Right kidney (tissue), 9 donors: ENCODE measurements around the gene HDGFL2.

ENCODE experiments used
- DNase-seq: peaks from one replicate; pipeline ENCODE4 v3.0.0-alpha.2; 2016
- long read RNA-seq, 8 donors: transcript quantifications; one replicate each; lab custom pipeline, GENCODE V29; 2026

The HDGFL2 gene
- long read RNA-seq, donor 1, transcript HDGFL2-210 (16 exons, 2,255 nt): major isoform, 7 of 35 reads
- long read RNA-seq, donor 1, transcript HDGFL2-208 (16 exons, 2,281 nt): major isoform, 7 of 35 reads
- long read RNA-seq, donor 1, partial matches to known transcripts: 21 of 35 reads
- long read RNA-seq, donor 1, other reads (novel, unspliced or antisense): 0 of 35 reads
- long read RNA-seq, donor 2, partial matches to known transcripts: 6 of 9 reads
- long read RNA-seq, donor 2, other reads (novel, unspliced or antisense): 0 of 9 reads
- long read RNA-seq, donor 3, transcript HDGFL2-208 (16 exons, 2,281 nt): major isoform, 5 of 6 reads
- long read RNA-seq, donor 3, partial matches to known transcripts: 0 of 6 reads
- long read RNA-seq, donor 3, other reads (novel, unspliced or antisense): 0 of 6 reads
- long read RNA-seq, donor 4, transcript HDGFL2-208 (16 exons, 2,281 nt): major isoform, 7 of 16 reads
- long read RNA-seq, donor 4, partial matches to known transcripts: 5 of 16 reads
- long read RNA-seq, donor 4, other reads (novel, unspliced or antisense): 0 of 16 reads
- long read RNA-seq, donor 5, transcript HDGFL2-208 (16 exons, 2,281 nt): major isoform, 13 of 24 reads
- long read RNA-seq, donor 5, transcript HDGFL2-210 (16 exons, 2,255 nt): minor isoform, 6 of 24 reads
- long read RNA-seq, donor 5, partial matches to known transcripts: 5 of 24 reads
- long read RNA-seq, donor 5, other reads (novel, unspliced or antisense): 0 of 24 reads
- long read RNA-seq, donor 6, transcript HDGFL2-208 (16 exons, 2,281 nt): major isoform, 10 of 32 reads
- long read RNA-seq, donor 6, partial matches to known transcripts: 21 of 32 reads
- long read RNA-seq, donor 6, other reads (novel, unspliced or antisense): 0 of 32 reads
- long read RNA-seq, donor 7: 0 reads
- long read RNA-seq, donor 8, transcript HDGFL2-208 (16 exons, 2,281 nt): major isoform, 7 of 16 reads
- long read RNA-seq, donor 8, partial matches to known transcripts: 6 of 16 reads
- long read RNA-seq, donor 8, other reads (novel, unspliced or antisense): 0 of 16 reads

DNA sequence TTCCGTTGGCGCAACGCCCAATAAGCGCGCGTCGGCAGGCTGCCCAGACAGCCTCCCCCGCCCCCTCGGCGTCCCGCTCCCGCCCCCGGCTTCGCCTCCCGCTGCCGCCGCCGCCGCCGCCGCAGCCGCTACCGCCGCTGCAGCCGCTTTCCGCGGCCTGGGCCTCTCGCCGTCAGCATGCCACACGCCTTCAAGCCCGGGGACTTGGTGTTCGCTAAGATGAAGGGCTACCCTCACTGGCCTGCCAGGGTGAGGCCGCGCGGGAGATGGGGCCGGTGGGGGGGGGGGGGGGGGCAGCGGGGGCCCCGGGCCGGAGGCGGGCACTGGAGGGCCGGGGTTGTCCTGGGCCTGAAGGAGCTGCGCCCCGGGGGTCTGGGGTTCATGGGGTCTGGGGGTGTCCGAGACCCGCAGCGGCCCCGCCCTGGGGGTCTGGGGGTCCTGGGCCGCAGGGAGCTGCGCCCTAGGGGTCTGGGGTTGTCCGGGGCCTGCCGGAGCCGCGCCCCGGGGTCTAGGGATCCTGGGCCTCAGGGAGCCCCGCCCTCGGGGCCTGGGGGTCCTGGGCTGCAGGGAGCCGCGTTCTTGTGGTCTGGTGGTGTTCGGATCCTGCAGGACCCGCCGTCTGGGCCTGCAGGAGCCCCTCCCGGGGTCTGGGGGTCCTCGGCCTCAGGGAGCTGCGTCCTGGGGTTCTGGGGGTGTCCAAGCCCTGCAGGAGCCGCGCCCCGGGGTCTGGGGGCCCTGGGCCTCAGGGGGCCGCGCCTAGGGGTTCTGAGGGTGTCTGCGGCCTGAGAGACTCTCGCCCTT lies at the start of gene HDGFL2:
Gene HDGFL2, plus strand, starts transcription at position 124 of the 801 bp plus-strand sequence. Its CDS starts 54 bp downstream, at position 178.
- DNase-seq: no peak

DNA sequence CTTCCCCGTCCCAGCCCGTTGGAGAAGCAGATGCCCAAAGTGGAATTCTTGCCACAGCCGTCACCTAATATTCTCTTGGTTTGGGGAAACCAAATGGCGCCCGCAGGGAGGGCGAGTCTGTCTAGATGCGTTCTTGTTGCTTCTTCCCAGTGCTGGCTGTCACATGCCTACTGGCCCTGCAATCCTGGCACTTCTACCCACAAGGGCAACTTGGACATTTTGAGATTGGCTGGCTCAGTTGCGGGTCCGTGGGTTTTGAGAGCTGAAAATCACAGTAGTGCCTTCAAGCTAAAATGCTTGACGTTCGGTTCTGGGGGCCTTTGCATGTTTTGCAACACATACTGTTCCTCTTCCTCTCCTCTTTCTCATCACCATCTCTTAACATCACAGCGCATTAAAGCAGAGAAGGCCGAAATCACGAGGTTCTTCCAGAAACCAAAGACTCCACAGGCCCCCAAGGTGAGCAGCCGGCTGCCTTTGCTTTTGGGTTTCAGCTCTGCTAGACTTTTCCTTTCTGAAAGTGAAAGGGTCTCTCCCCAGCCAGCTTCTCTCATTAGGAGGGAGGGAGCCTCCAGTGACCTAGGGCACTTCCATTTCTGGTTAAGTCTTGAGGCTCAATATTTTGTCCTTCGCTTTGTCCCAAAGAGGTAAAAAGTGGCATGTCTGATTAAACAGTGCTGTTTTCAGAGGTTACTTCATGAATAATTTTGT lies 48.5 kb upstream of the HDGFL2 start:
- no peak for DNase-seq

DNA sequence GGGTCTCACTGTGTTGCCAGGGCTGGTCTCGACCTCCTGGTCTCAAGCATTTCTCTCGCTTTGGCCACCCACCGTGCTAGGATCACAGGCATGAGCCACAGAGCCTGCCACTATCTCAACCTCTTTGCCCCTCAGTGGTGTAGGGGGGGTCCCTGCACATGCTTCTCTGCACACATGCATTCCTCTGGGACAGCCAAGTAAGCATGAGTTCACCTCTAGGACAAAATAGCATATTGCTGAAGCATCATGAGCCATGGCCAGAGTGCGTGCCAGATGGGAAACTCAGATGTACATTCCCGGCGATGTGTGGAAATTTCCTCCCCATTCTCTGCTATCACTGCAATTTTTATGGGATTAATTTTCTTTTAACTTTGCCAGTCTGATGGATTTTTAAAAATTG lies 46.6 kb upstream of the HDGFL2 start:
- no peak for DNase-seq

DNA sequence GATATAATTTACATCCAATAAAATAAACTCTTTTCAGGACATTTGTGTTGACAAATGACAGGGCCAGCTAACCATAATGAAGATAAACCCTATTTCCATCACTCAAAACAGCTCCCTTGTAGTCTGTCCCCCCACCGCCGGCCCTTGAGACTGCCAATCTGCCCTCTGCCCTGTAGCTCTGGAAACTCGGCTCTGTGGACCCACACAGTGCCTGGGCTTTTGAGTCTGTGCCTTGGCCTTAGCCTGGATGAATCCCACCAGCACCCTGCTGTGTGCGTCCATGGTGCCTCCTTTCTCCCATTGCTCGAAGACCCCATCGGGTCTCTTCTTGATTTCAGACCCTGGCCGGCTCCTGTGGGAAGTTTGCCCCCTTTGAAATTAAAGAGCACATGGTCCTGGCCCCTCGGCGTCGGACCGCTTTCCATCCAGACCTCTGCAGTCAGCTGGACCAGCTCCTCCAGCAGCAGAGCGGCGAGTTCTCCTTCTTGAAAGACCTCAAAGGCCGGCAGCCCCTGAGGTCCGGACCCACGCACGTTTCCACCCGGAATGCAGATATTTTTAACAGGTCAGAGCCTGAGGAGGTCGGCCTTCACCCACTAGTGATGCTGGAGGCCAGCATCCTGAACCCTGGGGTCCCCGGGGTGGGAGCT lies 43.6 kb upstream of the HDGFL2 start:
- no peak for DNase-seq

DNA sequence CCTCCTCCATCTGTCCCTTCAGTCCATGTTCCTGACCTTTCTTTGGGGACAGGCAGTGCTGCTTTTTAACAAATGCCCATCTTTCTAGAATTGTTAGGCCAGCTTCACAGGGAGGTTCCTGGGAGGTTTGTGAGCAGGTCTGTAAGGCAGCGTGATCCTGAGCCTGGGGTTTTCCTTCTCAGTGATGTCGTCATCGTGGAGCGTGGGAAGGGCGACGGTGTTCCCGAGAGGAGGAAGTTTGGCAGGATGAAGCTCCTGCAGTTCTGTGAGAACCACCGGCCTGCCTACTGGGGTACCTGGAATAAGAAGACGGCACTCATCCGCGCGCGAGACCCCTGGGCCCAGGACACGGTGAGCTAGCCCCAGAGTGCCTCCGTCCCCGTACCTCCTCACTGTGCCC lies 42.8 kb upstream of the HDGFL2 start:
- no peak for DNase-seq

DNA sequence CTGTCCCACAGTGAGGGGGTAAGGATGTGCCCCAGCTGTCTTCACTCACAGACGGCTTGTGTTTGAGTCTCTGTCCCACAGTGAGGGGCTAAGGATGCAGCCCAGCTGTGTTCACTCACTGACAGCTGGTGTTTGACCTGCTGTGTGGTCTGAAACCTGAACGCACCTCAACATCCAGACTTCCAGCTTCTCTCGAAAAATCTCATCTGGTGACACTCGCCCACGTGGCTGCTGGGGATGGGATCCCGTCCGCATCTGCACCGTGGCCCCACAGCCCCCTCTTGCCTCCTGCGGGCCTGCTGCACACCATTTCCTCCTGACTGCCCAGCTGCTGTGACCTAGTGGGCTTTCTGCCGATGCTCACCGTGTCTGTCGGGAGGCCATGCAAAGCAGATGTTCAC lies 42.3 kb upstream of the HDGFL2 start:
- DNase-seq: peak; percentile 31

DNA sequence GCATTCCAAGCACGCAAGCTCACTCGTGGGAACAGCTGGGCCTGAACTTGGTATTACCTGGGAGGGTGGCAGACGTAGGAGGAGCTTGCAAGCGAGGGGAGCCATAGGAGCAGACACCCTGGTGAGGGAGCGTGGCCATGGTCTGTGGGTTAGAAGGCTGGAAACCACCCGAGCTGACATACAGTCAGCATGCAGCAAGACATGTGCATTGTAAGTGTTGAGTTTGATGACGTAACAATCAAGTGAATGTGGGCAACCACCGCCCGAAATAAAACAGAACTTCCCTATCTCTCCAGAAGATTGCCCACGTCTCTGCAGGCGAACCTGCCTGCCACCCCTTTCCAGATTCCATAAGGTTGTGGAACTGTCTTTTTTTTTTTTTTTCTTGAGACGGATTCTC lies 41.3 kb upstream of the HDGFL2 start:
- DNase-seq: no peak

DNA sequence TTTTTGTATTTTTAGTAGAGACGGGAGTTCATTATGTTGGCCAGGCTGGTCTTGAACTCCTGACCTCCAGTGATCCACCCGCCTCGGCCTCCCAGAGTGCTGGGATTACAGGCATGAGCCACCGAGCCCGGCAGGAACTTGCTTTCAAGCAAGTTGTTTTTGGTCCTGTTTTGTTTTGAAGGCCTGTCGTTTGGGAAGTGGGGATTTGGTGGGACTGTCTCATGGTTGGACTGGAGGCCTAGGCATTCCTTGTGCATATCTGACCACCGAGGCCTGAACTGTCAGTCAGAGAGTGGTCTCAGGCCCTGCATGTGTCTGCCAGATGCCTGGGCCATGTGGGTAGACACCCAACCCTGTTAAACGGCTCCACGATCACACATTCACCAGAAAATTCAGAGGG lies 40.8 kb upstream of the HDGFL2 start:
- no peak for DNase-seq

DNA sequence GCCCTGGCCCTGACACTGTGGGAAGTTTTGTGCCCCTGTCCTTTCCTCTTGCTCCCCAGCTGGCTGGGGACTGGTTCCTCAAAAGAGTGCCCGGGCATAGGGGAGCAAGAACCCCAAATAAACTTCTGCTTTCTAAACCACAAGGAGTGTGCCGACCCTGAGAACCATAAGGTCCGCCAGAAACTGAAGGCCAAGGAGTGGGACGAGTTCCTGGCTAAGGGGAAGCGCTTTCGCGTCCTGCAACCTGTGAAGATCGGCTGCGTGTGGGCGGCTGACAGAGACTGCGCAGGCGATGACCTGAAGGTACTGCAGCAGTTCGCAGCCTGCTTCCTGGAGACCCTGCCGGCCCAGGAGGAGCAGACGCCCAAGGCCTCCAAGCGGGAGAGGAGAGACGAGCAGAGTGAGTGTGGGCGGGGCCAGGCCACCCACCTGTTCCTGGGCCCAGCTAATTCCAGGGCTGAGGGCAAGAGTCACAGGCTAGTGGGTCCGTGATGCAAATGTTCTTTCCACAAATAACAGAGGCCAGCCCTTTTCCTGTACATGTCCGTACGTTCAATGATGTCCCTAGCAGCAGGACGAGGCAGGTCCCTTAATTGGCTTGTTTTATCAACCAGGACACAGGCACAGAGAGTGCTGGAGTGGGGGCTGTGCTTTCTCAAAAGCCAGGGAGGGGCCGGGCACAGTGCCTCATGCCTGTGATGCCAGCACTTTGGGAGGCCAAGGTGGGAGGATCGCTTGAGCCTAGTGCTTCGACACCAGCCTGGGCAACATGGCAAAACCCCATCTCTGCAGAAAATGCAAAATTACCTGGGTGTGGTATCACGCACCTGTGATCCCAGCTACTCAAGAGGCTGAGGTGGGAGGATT lies 40.1 kb upstream of the HDGFL2 start:
- no peak for DNase-seq

DNA sequence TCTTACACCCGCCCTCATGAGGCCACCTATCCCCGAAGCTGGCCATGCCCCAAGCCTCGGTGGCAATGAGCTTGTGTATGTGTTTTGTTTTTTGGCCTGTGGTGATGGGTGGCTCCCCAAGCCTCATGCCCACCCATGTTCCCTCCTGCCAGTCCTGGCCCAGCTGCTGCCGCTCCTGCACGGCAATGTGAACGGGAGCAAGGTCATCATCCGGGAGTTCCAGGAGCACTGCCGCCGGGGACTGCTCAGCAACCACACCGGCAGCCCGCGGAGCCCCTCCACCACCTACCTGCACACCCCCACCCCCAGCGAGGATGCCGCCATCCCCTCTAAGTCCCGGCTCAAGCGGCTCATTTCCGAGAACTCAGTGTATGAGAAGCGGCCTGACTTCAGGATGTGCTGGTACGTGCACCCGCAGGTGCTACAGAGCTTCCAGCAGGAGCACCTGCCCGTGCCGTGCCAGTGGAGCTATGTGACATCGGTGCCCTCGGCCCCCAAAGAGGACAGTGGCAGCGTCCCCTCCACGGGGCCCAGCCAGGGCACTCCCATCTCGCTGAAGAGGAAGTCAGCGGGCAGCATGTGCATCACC lies 39.1 kb upstream of the HDGFL2 start:
- no peak for DNase-seq

DNA sequence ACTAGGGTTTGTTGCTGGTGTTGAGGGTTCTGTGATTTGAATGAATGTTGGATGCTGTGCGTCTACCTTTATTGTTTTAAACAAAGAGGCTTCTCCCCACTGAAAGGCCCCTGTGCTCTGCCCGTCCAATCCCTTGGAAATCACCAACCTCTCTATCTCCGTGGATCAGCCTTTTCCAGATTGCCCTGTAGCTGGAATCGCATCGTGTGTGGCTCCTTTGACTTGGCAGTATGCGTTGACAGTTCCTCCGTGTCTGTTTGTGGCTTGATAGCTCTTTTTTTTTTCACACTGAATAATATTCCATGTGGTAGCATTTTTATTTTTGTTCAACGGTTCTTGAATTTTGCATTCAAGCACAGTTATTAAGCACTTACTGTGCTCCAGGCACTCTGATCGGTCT lies 37.7 kb upstream of the HDGFL2 start:
- no peak for DNase-seq

DNA sequence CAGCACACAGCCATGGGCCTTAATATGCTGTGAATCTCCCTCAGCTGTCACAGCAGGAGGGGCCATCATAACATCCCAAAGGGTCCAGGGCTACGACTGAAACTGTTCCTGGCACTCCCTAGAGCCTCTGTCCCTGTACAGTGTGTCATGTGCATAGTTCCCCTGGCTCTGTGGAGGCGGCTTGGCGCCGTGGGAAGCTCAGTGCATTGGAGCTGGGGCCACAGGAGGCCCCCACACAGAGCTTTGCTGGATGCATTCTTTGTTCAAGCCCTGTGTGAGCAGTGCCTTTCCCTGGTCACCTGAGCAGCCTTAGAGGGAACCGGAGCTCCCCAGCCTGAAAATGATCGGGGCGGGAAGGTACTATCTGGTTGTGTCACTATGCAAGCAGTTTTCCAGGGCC lies 35.9 kb upstream of the HDGFL2 start:
- no peak for DNase-seq

DNA sequence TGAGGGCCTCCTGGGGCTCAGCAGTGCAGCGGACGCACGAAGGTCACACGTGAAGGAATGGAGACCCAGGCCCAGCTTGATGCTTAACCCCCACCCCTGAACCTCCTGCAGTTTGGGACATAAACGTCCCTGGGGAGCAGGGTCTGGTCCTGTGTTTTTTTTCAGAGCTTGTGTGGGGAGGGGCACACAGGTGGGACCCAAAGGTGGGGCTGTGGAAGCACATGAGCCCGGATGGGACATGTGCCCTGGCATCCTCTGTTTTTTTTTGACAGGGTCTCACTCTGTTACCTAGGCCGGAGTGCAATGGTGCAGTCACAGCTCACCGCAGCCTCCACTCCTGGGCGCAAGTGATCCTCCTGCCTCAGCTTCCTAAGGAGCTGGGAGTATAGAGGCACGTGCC lies 35.0 kb upstream of the HDGFL2 start:
- DNase-seq: no peak

DNA sequence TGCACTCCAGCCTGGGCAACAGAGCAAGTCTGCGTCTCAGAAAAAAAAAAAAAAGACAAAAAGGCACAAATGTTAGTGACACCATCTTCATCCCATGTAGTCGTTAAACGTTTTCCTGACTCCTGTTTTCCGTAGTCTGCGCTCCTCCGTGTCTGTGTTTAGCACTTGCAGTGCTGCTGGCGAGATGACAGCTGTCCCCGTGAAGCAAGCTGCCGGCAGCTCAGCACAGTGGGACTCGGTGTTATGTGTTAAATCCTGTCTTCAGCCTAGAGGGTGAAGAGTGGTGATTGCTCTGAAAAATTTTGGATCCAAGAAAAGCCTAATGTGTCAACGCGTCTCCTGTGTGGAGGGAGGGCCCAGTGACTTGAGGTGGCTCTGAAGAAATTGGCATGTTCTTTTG lies 32.9 kb upstream of the HDGFL2 start:
- no peak for DNase-seq

DNA sequence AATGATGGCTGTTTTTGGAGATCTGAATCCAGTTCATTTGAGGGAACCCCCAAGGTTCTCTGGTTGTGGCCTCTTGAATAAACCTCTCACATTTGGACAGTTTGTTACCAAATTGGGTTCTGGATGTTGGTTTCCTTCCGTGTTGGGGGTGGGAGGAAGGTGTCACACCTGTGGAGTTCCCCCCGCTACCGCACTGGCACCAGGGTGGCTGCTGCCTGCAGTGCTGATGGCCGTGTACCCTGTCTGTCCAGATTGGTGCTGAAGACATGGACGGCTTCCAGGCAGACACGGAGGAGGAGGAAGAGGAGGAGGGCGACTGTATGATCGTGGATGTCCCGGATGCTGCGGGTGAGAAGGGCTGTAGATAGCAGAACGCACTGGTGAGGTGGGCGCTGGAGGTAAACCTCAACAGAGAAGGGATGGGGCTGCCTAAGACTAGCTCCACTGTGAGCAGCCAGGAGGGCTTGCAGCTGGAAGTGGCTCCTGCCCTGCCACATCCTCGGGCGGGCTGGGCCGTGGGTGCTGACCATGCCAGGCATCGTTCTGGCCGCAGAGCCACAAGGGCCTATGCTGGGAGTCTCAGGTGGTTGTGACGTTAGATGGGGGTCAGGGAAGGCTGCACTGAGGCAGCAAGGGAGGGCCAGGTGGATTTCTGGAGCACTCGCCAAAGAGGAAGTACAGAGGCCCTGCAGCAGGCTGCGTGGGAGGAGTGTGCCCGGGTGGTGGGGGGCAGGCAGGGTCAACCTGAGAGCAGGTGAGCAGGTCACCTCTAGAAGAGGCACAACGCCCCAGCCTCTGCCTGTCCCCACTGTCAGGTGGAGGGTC lies 29.9 kb upstream of the HDGFL2 start:
- no peak for DNase-seq

DNA sequence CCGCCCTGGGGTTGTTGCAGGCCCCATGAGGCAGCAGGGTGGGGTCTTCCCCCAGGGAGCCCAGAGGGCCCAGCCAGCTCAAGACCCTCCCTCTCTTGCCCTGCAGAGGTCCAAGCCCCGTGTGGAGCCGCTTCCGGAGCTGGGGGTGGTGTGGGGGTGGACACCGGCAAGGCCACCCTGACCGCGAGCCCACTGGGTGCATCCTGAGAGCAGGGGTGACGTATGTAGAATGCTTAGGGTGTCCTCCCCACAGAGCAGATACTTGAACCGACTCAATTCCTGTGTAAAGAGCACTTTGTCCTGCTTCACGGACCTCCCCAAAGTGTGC lies 29.3 kb upstream of the HDGFL2 start:
- no peak for DNase-seq

DNA sequence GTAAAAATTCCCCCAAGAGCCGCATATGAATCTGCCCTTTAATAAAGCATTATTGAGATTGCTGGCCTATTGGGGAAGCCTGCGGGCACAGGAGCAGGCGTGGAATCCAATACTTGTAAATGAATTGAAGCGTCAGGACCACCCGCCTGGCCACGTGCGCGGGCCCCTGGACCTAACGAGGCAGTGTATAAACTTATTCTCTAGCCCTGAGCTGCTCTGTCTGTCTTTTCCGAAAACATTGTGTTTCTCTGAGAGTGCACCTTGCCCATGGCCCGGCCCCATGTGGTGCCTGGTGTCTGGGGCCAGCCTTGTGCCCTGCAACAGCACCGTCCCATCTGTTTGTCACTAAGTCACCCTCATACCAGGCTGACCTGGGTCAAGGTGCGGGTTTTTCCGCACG lies 28.9 kb upstream of the HDGFL2 start:
- DNase-seq: no peak

DNA sequence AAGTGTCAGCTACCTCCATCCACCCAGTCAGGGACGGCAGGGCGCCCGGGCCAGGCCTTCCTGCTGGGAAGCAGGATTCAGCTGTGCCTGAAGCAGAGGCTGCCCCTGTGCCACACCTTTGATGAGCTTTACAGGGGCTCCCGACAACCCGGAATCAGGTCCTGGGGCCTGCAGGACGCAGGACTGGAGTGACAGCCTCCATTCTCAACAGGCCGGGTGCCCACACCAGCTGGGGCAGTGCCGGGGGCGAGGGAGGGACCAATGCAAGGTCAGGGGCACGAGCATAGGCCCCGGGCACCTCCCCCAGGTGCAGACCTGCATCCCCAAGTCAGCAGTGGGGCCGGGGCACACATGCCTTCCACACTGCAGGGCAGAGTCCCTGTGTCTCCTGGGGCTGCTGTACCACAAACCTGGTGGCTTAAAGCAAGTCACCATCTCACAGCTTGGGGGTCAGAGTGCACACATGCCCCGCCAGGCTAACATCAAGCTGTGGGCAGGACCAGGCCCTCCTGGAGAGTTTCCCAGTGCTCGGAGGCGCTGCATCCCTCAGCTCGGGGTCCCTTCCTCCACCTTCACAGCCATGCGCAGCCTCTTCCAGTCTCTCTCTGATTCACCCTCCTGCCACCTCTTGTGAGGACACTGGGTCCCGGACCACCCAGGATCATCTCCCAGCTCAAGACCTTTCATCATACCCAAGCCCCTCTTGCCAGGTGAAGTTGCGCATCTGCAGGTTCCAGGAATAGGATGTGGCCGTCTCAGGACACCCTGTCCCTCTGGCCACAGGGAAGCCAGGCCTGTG lies 27.9 kb upstream of the HDGFL2 start:
- DNase-seq: no peak
